ENCODE measurements around the gene GUK1.

Gene GUK1

DNA sequence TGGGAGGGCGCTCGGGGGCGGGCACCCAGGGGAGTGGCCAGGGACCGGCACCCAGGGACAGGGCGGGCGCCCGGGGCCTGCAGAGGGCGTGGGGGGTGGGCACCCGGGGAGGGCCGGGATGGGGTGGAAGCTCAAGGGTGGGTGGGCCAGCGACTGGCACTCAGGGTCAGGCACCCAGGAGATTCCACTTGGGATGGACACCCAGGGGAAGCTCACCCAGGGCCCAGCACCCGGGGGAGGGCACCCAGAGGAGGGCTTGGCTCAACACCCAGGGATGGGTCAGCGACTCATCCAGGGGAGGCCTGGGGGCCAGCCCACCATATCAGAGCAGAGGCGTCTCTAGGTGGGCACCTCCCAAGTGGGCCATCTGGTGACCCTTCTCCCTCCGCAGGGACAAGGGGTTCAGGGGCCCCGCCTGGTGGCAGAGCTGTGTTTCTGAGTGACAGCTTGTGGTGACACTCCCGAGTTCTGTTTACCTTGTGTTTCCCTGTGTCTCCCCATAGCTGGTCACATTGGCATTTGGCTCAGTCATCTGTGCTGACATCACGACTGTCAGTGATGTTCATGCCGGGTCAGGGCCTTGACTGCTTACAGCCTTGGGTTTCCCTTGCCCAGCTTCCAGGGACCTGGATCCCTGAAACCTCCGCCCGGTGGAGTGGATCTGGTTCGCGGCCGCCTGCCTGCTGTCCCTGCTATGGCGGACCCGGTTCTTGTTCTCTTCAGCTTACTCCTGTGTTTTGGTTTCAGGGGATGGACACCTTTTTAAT, 26.3 kb downstream of the GUK1 start:
- H3K4me3 ChIP-seq (ENCODE audit: low read length, poor library complexity, severe bottlenecking), result peak overlapping the region; percentile 86
- H3K79me2 ChIP-seq (ENCODE audit: insufficient read depth, low read length), result peaks cover 43% of the 10 kb centered on the region
- H3K4me2 ChIP-seq (ENCODE audit: low read depth, low read length, poor library complexity, severe bottlenecking), result peak overlapping the region; percentile 98
- H3F3A ChIP-seq (ENCODE audit: low read depth), result no peaks in the 10 kb centered on the region
- H3K27me3 ChIP-seq (ENCODE audit: insufficient read depth, low read length, poor library complexity, severe bottlenecking), result no peaks in the 10 kb centered on the region
- no peaks in the 10 kb centered on the region for H3K9me2 ChIP-seq (replicated peaks; ENCODE audit: low read depth, low read length)
- H4K20me1 ChIP-seq (ENCODE audit: insufficient read depth, low read length, poor library complexity, severe bottlenecking), result peaks cover 9% of the 10 kb centered on the region
- TF ChIP-seq EZH2phosphoT487 (IDR thresholded peaks at IDR 0.05; ENCODE audit: borderline replicate concordance), result no peak
- peak; percentile 56 for TF ChIP-seq CTCF (conservative IDR thresholded peaks at IDR 0.05; ENCODE audit: low read length)
- H2AFZ ChIP-seq (ENCODE audit: low read length), result no peak overlapping the region
- peak overlapping the region; percentile 66 for H3K9ac ChIP-seq (ENCODE audit: low read depth, low read length, poor library complexity, severe bottlenecking)
- H3K9me3 ChIP-seq (ENCODE audit: insufficient read depth, low read depth, low read length), result no peaks in the 10 kb centered on the region
- no peaks in the 10 kb centered on the region for H3K36me3 ChIP-seq (ENCODE audit: insufficient read depth, low read length)
- peaks cover 38% of the 10 kb centered on the region for H3K4me1 ChIP-seq (ENCODE audit: insufficient read depth, low read length, poor library complexity, severe bottlenecking)

- no peak for TF ChIP-seq EZH2phosphoT487 (IDR thresholded peaks at IDR 0.05; ENCODE audit: borderline replicate concordance)
- TF ChIP-seq CTCF (conservative IDR thresholded peaks at IDR 0.05; ENCODE audit: low read length), result no peak
- Histone ChIP-seq H3K27me3 (ENCODE audit: insufficient read depth, low read length, poor library complexity, severe bottlenecking) (no peaks in the 10 kb centered on the region), H3K79me2 (ENCODE audit: insufficient read depth, low read length) (peaks cover 55% of the 10 kb centered on the region), H2AFZ (ENCODE audit: low read length) (no peak overlapping the region), H4K20me1 (ENCODE audit: insufficient read depth, low read length, poor library complexity, severe bottlenecking) (peaks cover 9% of the 10 kb centered on the region), H3K9ac (ENCODE audit: low read depth, low read length, poor library complexity, severe bottlenecking) (peak overlapping the region; percentile 0), H3K9me3 (ENCODE audit: insufficient read depth, low read depth, low read length) (no peaks in the 10 kb centered on the region), H3K4me3 (ENCODE audit: low read length, poor library complexity, severe bottlenecking) (no peak overlapping the region), H3K36me3 (ENCODE audit: insufficient read depth, low read length) (no peaks in the 10 kb centered on the region), H3K9me2 (replicated peaks; ENCODE audit: low read depth, low read length) (no peaks in the 10 kb centered on the region), H3F3A (ENCODE audit: low read depth) (no peaks in the 10 kb centered on the region), H3K4me2 (ENCODE audit: low read depth, low read length, poor library complexity, severe bottlenecking) (peak overlapping the region; percentile 98), H3K4me1 (ENCODE audit: insufficient read depth, low read length, poor library complexity, severe bottlenecking) (peaks cover 33% of the 10 kb centered on the region)
Observed at GRCh38 chr1:228168563-228169270, 28.6 kb downstream of the GUK1 start.

DNA sequence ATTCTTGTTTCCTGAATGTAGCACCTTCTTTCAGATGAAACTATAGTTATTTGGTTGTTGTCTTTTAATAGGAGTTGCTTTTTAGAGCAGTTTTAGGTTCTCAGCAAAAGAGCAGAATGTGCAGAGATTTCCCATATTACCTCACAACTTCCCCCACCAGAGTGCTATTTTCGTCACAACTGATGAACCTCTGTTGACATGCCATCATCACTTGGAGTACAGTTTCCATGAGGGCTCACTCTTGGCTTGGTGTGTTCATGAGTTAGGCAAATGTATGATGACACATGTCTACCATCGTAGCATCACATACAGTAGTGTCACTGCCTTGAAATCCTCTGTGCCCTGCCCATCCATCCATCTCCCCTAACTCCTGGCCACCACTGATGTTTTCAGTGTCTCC, 29.3 kb downstream of the GUK1 start:
- Histone ChIP-seq H4K20me1 (ENCODE audit: insufficient read depth, low read length, poor library complexity, severe bottlenecking) (peaks cover 9% of the 10 kb centered on the region), H3K9ac (ENCODE audit: low read depth, low read length, poor library complexity, severe bottlenecking) (no peak overlapping the region)

More for the DNA sequence above, 29.3 kb downstream of the GUK1 start:
- Histone ChIP-seq H3K79me2 (ENCODE audit: insufficient read depth, low read length) (peaks cover 56% of the 10 kb centered on the region), H3F3A (ENCODE audit: low read depth) (no peaks in the 10 kb centered on the region), H3K9me2 (replicated peaks; ENCODE audit: low read depth, low read length) (no peaks in the 10 kb centered on the region), H2AFZ (ENCODE audit: low read length) (no peak overlapping the region), H3K4me3 (ENCODE audit: low read length, poor library complexity, severe bottlenecking) (no peak overlapping the region), H3K27me3 (ENCODE audit: insufficient read depth, low read length, poor library complexity, severe bottlenecking) (no peaks in the 10 kb centered on the region), H3K4me1 (ENCODE audit: insufficient read depth, low read length, poor library complexity, severe bottlenecking) (peaks cover 33% of the 10 kb centered on the region), H3K36me3 (ENCODE audit: insufficient read depth, low read length) (no peaks in the 10 kb centered on the region), H3K4me2 (ENCODE audit: low read depth, low read length, poor library complexity, severe bottlenecking) (no peak overlapping the region), H3K9me3 (ENCODE audit: insufficient read depth, low read depth, low read length) (no peaks in the 10 kb centered on the region)
- TF ChIP-seq EZH2phosphoT487 (IDR thresholded peaks at IDR 0.05; ENCODE audit: borderline replicate concordance) (no peak), CTCF (conservative IDR thresholded peaks at IDR 0.05; ENCODE audit: low read length) (no peak)

Measured in Loucy (cell line).